Muscle layer of colon (tissue), 2 donors: ENCODE measurements around the gene UBE2L3.
"Not testable (repeated sequence)": the region's sequence is repeated elsewhere in the genome, so short reads cannot be mapped to it uniquely, and the experiment has no call there.

Experiments used
- H3K27ac ChIP-seq: one replicate; pipeline ENCODE4 v1.7.0; 2013; ENCODE audit warnings: low read depth, mild to moderate bottlenecking, low read length, moderate library complexity
- H3K27me3 ChIP-seq, 2 donors: one replicate each; pipeline ENCODE4 v1.7.0; 2013; ENCODE audit warnings: low read length in 2 of 2, mild to moderate bottlenecking in 2 of 2; ENCODE audit not compliant: insufficient read depth in 2 of 2, control insufficient read depth in 1 of 2
- H3K36me3 ChIP-seq: one replicate; pipeline ENCODE4 v1.7.0; 2013; ENCODE audit warnings: mild to moderate bottlenecking, low read length; ENCODE audit not compliant: insufficient read depth
- H3K4me1 ChIP-seq: one replicate; pipeline ENCODE4 v1.7.0; 2013; ENCODE audit warnings: mild to moderate bottlenecking, low read length; ENCODE audit not compliant: insufficient read depth
- H3K4me3 ChIP-seq, 2 donors: one replicate each; pipeline ENCODE4 v1.7.0; 2013; ENCODE audit warnings: low read length in 2 of 2, low read depth in 1 of 2, mild to moderate bottlenecking in 1 of 2, moderate library complexity in 1 of 2
- H3K9ac ChIP-seq: one replicate; pipeline ENCODE4 v1.7.0; 2013; ENCODE audit warnings: low read length
- H3K9me3 ChIP-seq: one replicate; pipeline ENCODE4 v1.7.0; 2013; ENCODE audit warnings: mild to moderate bottlenecking, low read length
- donor health status: abdominal sarcoma.
- donor health status: Adenocarcinoma of cecum.

UBE2L3 gene

DNA sequence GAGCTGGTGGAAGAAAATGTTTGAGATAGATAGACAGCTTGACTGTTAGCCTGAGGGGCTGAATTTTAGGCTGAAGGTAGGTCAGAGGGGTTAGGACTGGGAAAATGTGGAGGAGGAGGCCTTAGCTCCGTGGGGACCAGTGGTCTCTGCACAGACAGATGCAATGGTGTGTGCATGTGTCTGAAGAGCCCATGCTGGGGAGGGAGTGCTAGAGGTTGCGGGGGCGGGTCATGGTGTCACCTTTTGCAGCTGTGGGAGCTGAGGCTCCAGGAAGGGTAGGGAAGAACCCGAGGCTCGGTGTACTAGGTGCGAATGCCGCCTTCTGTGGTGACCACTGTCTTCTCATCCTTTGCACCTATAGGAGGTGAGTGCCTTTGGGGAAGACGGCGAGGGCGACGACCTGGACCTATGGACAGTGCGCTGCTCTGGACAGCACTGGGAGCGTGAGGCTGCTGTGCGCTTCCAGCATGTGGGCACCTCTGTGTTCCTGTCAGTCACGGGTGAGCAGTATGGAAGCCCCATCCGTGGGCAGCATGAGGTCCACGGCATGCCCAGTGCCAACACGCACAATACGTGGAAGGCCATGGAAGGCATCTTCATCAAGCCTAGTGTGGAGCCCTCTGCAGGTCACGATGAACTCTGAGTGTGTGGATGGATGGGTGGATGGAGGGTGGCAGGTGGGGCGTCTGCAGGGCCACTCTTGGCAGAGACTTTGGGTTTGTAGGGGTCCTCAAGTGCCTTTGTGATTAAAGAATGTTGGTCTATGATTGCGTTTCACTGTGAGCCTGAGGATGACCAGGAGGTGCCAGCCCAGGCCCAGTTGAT, 76.2 kb downstream of the UBE2L3 start:
- peak overlapping the region in 1 of 2 donors; percentile 73 for H3K4me3 ChIP-seq
- no peak overlapping the region for H3K27ac ChIP-seq
- no peaks in the 10 kb centered on the region for H3K36me3 ChIP-seq
- no peaks in the 10 kb centered on the region for H3K9me3 ChIP-seq
- no peak overlapping the region for H3K9ac ChIP-seq
- H3K4me1 ChIP-seq: peaks cover 18% of the 10 kb centered on the region
- no peaks in the 10 kb centered on the region for H3K27me3 ChIP-seq

- not testable (repeated sequence) for H3K36me3 ChIP-seq, H3K9ac ChIP-seq, H3K9me3 ChIP-seq, H3K4me3 ChIP-seq, H3K27ac ChIP-seq, H3K27me3 ChIP-seq
- H3K4me1 ChIP-seq: peaks cover 18% of the 10 kb centered on the region
Measured at GRCh38 chr22:21645513-21645912, 78.0 kb downstream of the UBE2L3 start.

GRCh38 chr22:21646608-21647590, 79.4 kb downstream of the UBE2L3 start:
- no peaks in the 10 kb centered on the region for H3K9me3 ChIP-seq
- peaks cover 16% of the 10 kb centered on the region for H3K4me1 ChIP-seq
- no peak overlapping the region for H3K27ac ChIP-seq
- H3K36me3 ChIP-seq: no peaks in the 10 kb centered on the region
- H3K9ac ChIP-seq: no peak overlapping the region
- no peaks in the 10 kb centered on the region for H3K27me3 ChIP-seq
- no peak overlapping the region for H3K4me3 ChIP-seq

- H3K4me3 ChIP-seq: no peak overlapping the region
- H3K9me3 ChIP-seq: no peaks in the 10 kb centered on the region
- H3K4me1 ChIP-seq: peaks cover 12% of the 10 kb centered on the region
- H3K27ac ChIP-seq: no peak overlapping the region
- no peak overlapping the region for H3K9ac ChIP-seq
- H3K36me3 ChIP-seq: no peaks in the 10 kb centered on the region
- peaks cover 0 to 12% of the 10 kb centered on the region in 2 donors for H3K27me3 ChIP-seq
Measured at GRCh38 chr22:21650280-21650679, 82.8 kb downstream of the UBE2L3 start.

GRCh38 chr22:21650823-21651520, 83.5 kb downstream of the UBE2L3 start:
- H3K27me3 ChIP-seq: peaks cover 0 to 12% of the 10 kb centered on the region in 2 donors
- H3K36me3 ChIP-seq: no peaks in the 10 kb centered on the region
- H3K4me3 ChIP-seq: peak overlapping the region; percentile 30 to 82
- peaks cover 12% of the 10 kb centered on the region for H3K4me1 ChIP-seq
- no peaks in the 10 kb centered on the region for H3K9me3 ChIP-seq
- H3K9ac ChIP-seq: no peak overlapping the region
- H3K27ac ChIP-seq: no peak overlapping the region

- no peak overlapping the region for H3K27ac ChIP-seq
- no peaks in the 10 kb centered on the region for H3K36me3 ChIP-seq
- H3K4me1 ChIP-seq: peaks cover 9% of the 10 kb centered on the region
- peak overlapping the region; percentile 30 to 82 for H3K4me3 ChIP-seq
- H3K27me3 ChIP-seq: peaks cover 1 to 13% of the 10 kb centered on the region in 2 donors
- peak overlapping the region; percentile 27 for H3K9ac ChIP-seq
- no peaks in the 10 kb centered on the region for H3K9me3 ChIP-seq
Measured at GRCh38 chr22:21651521-21652009, 84.1 kb downstream of the UBE2L3 start.

DNA sequence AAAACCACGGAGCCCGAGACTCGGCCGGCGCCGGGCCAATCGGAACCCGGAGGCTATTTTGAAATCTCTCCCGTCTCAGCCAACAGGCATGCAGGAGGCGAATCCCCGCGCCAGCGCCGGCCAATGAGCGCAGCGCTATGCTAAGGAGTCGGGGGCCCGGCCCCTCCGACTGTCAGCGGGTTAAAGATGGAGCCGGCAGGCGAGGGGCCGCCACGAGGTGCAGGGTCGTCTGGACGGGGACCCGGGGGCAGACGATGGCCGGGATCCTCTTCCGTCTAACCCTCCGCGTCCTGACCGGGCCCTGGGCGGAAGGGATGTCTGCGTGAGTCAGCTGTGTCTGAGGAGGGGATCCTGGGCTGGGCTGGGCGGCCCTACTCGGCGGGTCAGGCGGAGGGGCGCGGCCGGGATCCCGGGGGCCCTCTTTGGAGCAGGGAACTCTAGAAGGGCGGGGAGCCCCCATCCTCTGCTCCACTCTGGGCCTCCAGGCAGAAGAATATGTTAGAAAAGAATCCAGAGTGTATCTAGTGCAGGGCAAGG, 84.6 kb downstream of the UBE2L3 start:
- H3K4me3 ChIP-seq: peak overlapping the region; percentile 38 to 82
- H3K36me3 ChIP-seq: no peaks in the 10 kb centered on the region
- peaks cover 5% of the 10 kb centered on the region for H3K4me1 ChIP-seq
- H3K27me3 ChIP-seq: peaks cover 5 to 18% of the 10 kb centered on the region in 2 donors
- peak overlapping the region; percentile 27 for H3K9ac ChIP-seq
- peak overlapping the region; percentile 7 for H3K27ac ChIP-seq
- no peaks in the 10 kb centered on the region for H3K9me3 ChIP-seq

- H3K9ac ChIP-seq: no peak overlapping the region
- peaks cover 5% of the 10 kb centered on the region for H3K4me1 ChIP-seq
- H3K4me3 ChIP-seq: peak overlapping the region; percentile 38 to 82
- H3K36me3 ChIP-seq: no peaks in the 10 kb centered on the region
- peak overlapping the region; percentile 7 for H3K27ac ChIP-seq
- H3K9me3 ChIP-seq: no peaks in the 10 kb centered on the region
- H3K27me3 ChIP-seq: peaks cover 5 to 26% of the 10 kb centered on the region in 2 donors
Measured at GRCh38 chr22:21652547-21653545, 85.3 kb downstream of the UBE2L3 start.

DNA sequence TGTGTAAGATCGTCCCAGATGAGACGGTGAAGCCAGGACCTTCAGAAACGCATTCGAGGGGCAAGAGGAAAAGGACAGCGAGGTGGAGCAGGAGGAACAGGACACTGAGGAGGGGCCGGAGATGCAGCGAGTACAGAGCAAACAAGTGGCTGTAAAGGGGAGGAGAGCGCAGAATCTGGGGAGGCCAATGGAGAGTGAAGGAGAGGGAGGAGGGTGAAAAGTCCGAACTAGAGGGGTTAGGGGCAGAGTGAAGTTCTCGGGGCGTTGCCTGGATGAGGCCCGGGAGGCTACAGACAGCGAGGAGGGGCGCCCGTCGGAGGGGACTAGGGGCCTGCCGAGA, 89.5 kb downstream of the UBE2L3 start:
- Histone ChIP-seq H3K9me3 (no peaks in the 10 kb centered on the region), H3K36me3 (no peaks in the 10 kb centered on the region), H3K4me1 (no peaks in the 10 kb centered on the region), H3K27ac (no peak overlapping the region), H3K4me3 (no peak overlapping the region), H3K9ac (no peak overlapping the region), H3K27me3 (peaks cover 5 to 33% of the 10 kb centered on the region in 2 donors)
